Stimulated activated CD8-positive, alpha-beta memory T cell treated with anti-CD3 and anti-CD28 coated beads, Interleukin-15, amount 100 ng/mL, for 4 hours (primary cell): Measurements from ENCODE around the gene ICA1L.
"Not testable (repeated sequence)": the region's sequence is repeated elsewhere in the genome, so short reads cannot be mapped to it uniquely, and the experiment has no call there.

Source experiments
- DNase-seq, 2 donors: peaks; one replicate each; pipeline ENCODE4 v3.0.0-alpha.2; 2020; ENCODE audit warnings: low read depth in 2 of 2

ICA1L gene

GRCh38 chr2:202847693-202848524, 23.7 kb downstream of the ICA1L start:
- DNase-seq = no peak

- no peak for DNase-seq
Measured at GRCh38 chr2:202844656-202845055, 26.9 kb downstream of the ICA1L start.

GRCh38 chr2:202842690-202843089, 28.9 kb downstream of the ICA1L start:
- DNase-seq = no peak

GRCh38 chr2:202841090-202841867, 30.3 kb downstream of the ICA1L start:
- no peak for DNase-seq

GRCh38 chr2:202831242-202832220, 40.0 kb downstream of the ICA1L start:
- DNase-seq = no peak

GRCh38 chr2:202824901-202825300, 46.7 kb downstream of the ICA1L start:
- no peak for DNase-seq

GRCh38 chr2:202822411-202822810, 49.2 kb downstream of the ICA1L start:
- DNase-seq = no peak

GRCh38 chr2:202821206-202822160, 50.1 kb downstream of the ICA1L start:
- no peak for DNase-seq

GRCh38 chr2:202818321-202818720, 53.2 kb downstream of the ICA1L start:
- DNase-seq = no peak

GRCh38 chr2:202817771-202818170, 53.8 kb downstream of the ICA1L start:
- no peak for DNase-seq

GRCh38 chr2:202815548-202816360, 55.8 kb downstream of the ICA1L start:
- no peak for DNase-seq

- DNase-seq = no peak
Measured at GRCh38 chr2:202814226-202814625, 57.3 kb downstream of the ICA1L start.

GRCh38 chr2:202813387-202813786, 58.2 kb downstream of the ICA1L start:
- DNase-seq = no peak

- DNase-seq = no peak
Measured at GRCh38 chr2:202808754-202809153, 62.8 kb downstream of the ICA1L start.

GRCh38 chr2:202807431-202808138, 64.0 kb downstream of the ICA1L start:
- DNase-seq = not testable (repeated sequence)

- not testable (repeated sequence) for DNase-seq
Measured at GRCh38 chr2:202805911-202806310, 65.7 kb downstream of the ICA1L start.

- no peak for DNase-seq
Measured at GRCh38 chr2:202797944-202798343, 73.6 kb downstream of the ICA1L start.

GRCh38 chr2:202790676-202791075, 80.9 kb downstream of the ICA1L start:
- no peak for DNase-seq

GRCh38 chr2:202786842-202787241, 84.7 kb downstream of the ICA1L start:
- no peak for DNase-seq
